HS-27A (cell line): ENCODE measurements around the gene KIF2A.
"Not testable (repeated sequence)": the region's sequence is repeated elsewhere in the genome, so short reads cannot be mapped to it uniquely, and the experiment has no call there.

Experiments
- DNase-seq: peaks from one replicate; pipeline ENCODE4 v3.0.0-alpha.2; 2012; ENCODE audit warnings: low read depth, missing footprints

KIF2A gene

GRCh38 chr5:62291829-62292228 is 14.2 kb upstream of the KIF2A start:
- not testable (repeated sequence) for DNase-seq

DNA sequence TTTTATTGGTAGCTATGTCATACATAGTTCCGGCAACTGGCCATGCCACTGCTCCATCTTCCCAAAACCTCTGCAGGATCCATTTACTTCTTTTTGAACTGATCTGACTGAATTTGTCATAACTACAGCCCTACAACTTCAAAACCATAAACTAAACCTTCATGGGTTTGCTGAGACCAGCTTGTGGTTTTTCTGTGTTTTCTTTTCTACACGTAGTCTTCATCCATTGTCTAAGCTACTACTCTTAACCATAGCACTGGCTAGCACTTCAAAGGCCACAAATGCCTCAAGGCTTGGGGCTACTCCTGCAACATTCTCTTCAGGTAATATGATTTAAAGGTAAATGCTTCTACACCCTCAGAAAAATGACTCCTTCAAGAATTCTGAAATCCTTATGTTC is 9.0 kb upstream of the KIF2A start:
- no peak for DNase-seq

DNA sequence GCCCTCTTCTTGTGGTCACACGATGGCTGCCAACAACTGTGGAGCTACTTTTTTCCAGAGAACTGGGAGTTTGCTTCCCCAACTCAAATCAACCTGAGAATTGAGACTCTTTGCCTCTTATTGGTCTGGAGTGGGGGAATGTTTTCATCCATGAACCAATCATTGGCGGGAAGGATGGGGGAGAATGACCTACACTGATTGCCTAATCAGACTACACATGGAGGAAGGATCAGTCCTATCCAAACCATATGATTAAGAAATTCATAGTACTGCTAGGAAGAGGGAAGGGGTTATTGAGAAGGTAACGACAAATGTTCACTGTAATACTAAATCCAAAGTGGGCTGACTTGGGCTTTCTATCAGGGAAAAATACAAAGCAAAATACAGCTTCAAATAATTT is 7.9 kb upstream of the KIF2A start:
- DNase-seq: no peak

DNA sequence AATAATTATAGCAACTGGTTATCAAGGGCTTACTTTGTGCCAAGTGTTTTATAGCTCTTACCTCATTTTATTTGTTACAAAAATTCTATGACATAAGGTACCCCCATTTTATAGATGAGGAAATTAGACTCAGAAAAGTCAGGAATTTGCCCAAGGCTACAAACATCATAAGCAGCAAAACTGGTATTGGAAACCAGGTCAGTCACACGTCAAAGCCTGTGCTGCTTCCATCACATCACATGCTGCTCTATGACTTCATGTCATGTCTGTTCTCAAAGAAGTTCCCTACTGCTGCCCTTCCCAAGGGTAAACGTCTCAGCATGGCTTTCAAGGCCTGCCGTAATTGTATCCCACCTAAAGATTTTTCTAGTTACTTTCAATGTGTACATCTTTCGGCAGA is 6.9 kb upstream of the KIF2A start:
- no peak for DNase-seq

GRCh38 chr5:62299600-62299999 is 6.4 kb upstream of the KIF2A start:
- DNase-seq: no peak

GRCh38 chr5:62305358-62305714 is 670 bp upstream of the KIF2A start:
- no peak for DNase-seq

GRCh38 chr5:62306323-62306895 is 403 bp downstream of the KIF2A start:
- DNase-seq: no peak

GRCh38 chr5:62306896-62307689 is 1.1 kb downstream of the KIF2A start:
- no peak for DNase-seq

- DNase-seq: no peak
Measured at GRCh38 chr5:62308439-62308838, 2.4 kb downstream of the KIF2A start.

DNA sequence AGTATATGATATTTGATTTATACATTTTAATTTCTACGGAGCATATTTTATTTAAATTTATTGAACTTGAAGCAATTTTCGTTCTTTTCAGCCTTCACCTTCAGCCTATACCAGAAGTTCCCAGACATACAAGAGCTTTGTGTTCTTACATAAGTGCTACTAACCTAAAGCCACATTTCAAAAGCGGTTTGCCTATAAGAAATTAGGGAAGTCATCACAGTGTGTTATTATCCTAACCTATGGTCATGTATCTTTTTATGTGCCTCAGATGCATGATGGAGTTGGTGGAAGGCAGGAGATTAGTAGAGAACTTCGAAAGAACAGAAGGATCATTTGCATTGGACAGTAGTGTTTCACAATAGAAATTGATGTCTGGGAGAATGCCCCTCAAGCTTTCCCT is 3.1 kb downstream of the KIF2A start:
- DNase-seq: no peak

GRCh38 chr5:62310426-62311143 is 4.6 kb downstream of the KIF2A start:
- no peak for DNase-seq

DNA sequence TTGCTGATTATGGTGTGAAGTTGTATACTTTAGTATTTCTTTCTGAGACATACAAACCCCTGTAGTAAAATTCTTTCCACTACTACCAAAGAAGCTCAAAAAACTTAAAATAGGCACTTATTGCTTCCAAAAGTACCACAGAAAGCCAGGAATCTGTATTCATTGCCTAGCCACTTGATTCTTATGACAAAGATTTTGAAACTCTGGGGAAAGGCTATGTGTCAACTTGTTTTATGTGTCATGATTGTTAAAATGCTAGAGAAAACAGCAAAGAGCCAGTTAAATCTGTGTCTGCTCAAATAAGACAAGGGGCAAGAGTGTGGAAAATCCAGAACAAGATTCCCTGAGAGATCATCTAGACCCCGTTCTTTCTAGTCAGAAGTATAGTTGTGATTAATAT is 6.0 kb downstream of the KIF2A start:
- no peak for DNase-seq

DNA sequence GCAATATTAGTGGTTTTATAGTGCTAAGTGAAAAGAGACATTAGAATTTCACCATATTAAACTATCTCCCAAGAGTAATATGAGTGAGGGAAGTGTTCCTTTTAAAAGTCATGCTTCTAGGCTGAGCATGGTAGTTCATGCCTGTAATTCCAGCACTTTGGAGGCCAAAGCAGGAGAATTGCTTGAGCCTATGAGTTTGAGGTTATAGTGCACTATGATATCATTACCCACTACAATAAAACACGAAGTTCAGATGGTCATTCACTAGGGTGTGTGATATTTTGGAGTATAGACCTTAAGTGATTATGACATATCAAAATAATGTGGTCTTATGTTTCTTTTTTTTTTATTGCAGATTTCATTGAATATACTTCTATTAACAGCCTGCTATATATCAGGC is 6.7 kb downstream of the KIF2A start:
- no peak for DNase-seq

DNA sequence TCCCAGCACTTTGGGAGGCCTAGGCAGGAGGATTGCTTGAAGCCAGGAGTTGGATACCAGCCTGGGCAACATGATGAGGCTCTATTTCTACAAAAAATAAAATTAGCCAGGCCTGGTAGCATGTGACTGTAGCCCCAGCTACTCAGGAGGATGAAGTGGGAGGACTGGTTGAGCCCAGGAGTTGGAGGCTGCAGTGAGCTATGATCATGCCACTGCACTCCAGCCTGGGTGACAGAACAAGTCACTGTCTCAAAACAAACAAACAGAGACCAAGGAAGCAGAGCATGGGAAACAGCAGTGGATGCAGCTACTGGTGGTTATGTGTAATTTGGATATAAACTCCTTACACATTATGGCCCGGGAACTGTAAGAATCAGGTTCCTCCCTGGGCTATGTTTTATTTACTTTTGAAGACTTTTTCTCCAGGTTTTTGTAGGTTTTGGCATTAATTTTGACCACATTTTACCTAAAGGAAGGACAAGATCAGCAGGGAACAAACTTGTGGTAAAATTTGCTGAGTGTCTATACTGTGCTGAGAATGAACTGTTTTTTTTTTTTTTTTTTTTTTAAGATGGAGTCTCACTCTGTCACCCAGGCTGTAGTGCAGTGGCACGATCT is 8.3 kb downstream of the KIF2A start:
- DNase-seq: no peak

- no peak for DNase-seq
Measured at GRCh38 chr5:62315376-62316175, 9.6 kb downstream of the KIF2A start.

GRCh38 chr5:62316176-62316502 is 10.1 kb downstream of the KIF2A start:
- DNase-seq: no peak

- no peak for DNase-seq
Measured at GRCh38 chr5:62317810-62318209, 11.8 kb downstream of the KIF2A start.

GRCh38 chr5:62322484-62322883 is 16.5 kb downstream of the KIF2A start:
- no peak for DNase-seq

GRCh38 chr5:62326302-62326701 is 20.3 kb downstream of the KIF2A start:
- no peak for DNase-seq

DNA sequence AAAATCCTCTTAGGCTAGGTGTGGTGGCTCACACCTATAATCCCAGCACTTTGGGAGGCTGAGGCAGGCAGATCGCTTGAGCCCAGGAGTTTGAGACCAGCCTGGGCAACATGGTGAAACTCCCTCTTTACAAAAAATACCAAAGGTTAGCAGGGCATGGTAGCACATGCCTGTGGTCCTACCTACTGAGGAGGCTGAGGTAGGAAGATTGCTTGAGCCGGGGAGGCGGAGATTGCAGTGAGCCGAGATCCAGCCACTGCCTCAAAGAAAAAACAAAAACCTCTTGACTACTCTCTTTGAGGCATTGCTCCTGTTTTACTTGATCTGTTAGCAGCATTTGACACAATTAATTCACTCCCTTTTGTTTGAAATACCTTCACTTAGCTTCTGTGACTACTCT is 20.7 kb downstream of the KIF2A start:
- DNase-seq: no peak

GRCh38 chr5:62327138-62328053 is 21.4 kb downstream of the KIF2A start:
- no peak for DNase-seq
